Measurements from ENCODE around the gene PDE4A.

DNA sequence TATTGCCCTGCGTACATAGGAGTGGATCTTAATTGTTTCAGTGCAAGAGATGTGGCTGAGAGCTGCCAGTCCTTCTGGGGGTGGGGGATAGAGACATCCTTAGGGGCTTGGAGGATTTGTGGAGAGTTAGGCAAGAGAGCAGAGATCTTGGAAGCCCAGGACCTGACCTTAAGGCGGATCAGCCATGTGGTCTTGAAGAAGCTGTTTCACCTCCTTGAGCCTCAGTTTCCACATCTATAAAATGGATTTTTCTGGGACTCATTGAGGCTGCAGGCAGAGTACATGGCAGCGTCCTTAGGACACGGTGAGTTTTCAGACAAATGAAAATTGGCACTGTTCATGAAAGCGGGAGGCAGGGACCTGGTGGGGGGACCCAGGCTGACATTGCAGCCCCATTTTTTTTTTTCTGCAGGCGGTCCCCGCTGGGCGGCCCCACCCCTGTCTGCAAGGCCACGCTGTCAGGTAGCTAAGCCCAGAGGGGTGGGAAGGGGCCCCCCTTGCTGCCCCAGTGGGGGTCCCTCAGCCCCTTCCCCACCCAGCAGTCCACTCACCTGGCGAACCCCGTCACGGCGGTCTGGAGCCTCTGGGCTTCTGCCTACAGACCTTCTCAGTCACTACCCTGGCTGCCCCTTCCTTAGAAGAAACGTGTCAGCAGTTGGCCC is 30.0 kb downstream of the PDE4A start:
- TF ChIP-seq POLR2A (IDR thresholded peaks at IDR 0.05): no peak
- TF ChIP-seq, protein P1, sequence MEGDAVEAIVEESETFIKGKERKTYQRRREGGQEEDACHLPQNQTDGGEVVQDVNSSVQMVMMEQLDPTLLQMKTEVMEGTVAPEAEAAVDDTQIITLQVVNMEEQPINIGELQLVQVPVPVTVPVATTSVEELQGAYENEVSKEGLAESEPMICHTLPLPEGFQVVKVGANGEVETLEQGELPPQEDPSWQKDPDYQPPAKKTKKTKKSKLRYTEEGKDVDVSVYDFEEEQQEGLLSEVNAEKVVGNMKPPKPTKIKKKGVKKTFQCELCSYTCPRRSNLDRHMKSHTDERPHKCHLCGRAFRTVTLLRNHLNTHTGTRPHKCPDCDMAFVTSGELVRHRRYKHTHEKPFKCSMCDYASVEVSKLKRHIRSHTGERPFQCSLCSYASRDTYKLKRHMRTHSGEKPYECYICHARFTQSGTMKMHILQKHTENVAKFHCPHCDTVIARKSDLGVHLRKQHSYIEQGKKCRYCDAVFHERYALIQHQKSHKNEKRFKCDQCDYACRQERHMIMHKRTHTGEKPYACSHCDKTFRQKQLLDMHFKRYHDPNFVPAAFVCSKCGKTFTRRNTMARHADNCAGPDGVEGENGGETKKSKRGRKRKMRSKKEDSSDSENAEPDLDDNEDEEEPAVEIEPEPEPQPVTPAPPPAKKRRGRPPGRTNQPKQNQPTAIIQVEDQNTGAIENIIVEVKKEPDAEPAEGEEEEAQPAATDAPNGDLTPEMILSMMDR (IDR thresholded peaks at IDR 0.05): no peak

Data from heart left ventricle (tissue), 13 donors.